ENCODE measurements around the gene CSNK1G2. TPM values are rescaled to one million over a fixed set of nuclear protein-coding genes. Genes with fewer than 3 reads are reported as not detected.

CSNK1G2 gene
- total RNA-seq, 1 experiment from 2014 or later, result 78.0 TPM

GRCh38 chr19:1959928-1960589, 19.1 kb downstream of the CSNK1G2 start:
- Histone ChIP-seq H3K36me3 (no peaks in the 10 kb centered on the region; the same call in 1 of the 2 replicates), H3K4me1 (no peaks in the 10 kb centered on the region), H3K9me3 (replicated peaks) (no peaks in the 10 kb centered on the region), H3K27me3 (no peaks in the 10 kb centered on the region), H3K4me3 (no peak overlapping the region), H3K27ac (no peak overlapping the region)
- DNase-seq, result no peak

DNA sequence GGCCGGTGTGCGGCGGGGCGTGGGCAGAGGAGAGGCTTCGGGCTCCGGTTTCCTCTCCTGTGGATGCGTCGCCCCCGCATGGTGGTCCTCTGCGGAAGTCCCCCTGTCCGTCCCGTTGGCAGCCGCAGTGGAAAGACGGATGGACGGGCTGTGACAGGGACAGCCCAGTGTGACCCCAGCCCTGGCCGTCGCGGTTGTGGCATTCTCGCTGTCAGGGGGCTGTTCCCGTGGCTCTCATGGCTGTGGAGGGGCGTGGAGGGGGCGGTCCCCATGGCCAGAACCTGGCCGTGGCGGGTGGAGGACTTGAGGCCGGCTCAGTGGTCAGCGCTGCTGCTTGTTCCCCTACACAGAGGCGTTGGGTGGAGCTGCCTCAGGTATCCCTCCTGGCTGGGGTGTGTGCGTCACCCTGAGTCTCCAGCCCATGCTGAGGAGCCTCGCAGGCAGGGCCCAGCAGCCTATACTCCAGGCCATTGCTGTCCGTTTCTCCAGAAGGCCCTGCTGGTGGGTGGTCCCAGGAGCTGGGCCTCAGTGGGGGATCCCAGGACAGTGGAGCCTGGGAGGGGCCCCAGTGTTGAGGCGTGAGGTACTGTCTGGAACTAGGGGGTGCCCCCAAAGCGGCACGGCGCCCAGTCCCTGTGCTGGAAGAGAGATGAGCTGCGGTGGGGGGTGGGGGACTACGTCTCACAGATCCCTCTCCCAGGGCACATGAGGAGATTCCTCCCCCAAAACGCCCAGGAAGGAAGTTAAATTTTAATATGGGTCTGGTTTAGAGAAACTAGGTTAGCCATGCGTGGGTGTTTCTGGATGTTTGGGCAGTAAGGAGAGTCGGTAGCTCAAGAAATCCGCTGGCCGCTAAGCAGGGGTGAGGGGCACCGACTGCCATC, 20.3 kb downstream of the CSNK1G2 start:
- Histone ChIP-seq H3K27me3 (no peaks in the 10 kb centered on the region), H3K4me3 (no peak overlapping the region), H3K27ac (no peak overlapping the region), H3K4me1 (no peaks in the 10 kb centered on the region), H3K36me3 (no peaks in the 10 kb centered on the region; the same call in 1 of the 2 replicates), H3K9me3 (replicated peaks) (no peaks in the 10 kb centered on the region)
- DNase-seq, result no peak

- Histone ChIP-seq H3K4me3 (no peak overlapping the region), H3K27me3 (no peaks in the 10 kb centered on the region), H3K4me1 (no peaks in the 10 kb centered on the region), H3K9me3 (replicated peaks) (no peaks in the 10 kb centered on the region), H3K27ac (no peak overlapping the region), H3K36me3 (no peaks in the 10 kb centered on the region; the same call in 1 of the 2 replicates)
- DNase-seq, result no peak
Observed at GRCh38 chr19:1962674-1963073, 21.7 kb downstream of the CSNK1G2 start.

DNA sequence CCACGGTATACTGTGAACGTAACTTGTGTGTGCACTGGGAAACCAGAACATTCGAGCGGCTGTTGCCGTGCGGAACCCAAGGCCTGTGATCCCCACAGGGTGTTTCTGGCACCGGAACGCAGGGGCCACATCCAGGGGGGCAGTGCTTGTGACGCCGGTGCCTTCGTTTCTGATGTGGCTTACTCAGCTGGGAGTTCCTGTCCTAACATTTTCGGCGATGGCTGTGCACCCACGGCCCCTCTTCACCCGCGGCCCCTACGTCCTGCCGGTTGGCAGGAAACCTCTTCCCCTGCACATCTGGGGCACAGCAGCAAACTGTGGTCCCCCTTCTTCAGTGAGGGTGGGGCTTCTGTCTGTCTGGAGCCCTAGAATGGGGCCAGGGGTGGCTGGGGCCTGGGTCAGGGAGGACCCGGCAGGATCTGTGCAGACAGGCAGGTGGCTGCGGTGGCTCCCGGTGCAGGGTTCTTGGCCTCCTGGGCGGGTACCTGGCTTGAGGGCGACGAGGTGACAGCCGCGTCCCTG, 26.2 kb downstream of the CSNK1G2 start:
- H3K9me3 ChIP-seq (replicated peaks), result no peaks in the 10 kb centered on the region
- no peak overlapping the region for H3K4me3 ChIP-seq
- H3K4me1 ChIP-seq, result no peaks in the 10 kb centered on the region
- H3K36me3 ChIP-seq, result no peaks in the 10 kb centered on the region; the same call in 1 of the 2 replicates
- no peak for DNase-seq
- H3K27ac ChIP-seq, result no peak overlapping the region
- no peaks in the 10 kb centered on the region for H3K27me3 ChIP-seq

DNA sequence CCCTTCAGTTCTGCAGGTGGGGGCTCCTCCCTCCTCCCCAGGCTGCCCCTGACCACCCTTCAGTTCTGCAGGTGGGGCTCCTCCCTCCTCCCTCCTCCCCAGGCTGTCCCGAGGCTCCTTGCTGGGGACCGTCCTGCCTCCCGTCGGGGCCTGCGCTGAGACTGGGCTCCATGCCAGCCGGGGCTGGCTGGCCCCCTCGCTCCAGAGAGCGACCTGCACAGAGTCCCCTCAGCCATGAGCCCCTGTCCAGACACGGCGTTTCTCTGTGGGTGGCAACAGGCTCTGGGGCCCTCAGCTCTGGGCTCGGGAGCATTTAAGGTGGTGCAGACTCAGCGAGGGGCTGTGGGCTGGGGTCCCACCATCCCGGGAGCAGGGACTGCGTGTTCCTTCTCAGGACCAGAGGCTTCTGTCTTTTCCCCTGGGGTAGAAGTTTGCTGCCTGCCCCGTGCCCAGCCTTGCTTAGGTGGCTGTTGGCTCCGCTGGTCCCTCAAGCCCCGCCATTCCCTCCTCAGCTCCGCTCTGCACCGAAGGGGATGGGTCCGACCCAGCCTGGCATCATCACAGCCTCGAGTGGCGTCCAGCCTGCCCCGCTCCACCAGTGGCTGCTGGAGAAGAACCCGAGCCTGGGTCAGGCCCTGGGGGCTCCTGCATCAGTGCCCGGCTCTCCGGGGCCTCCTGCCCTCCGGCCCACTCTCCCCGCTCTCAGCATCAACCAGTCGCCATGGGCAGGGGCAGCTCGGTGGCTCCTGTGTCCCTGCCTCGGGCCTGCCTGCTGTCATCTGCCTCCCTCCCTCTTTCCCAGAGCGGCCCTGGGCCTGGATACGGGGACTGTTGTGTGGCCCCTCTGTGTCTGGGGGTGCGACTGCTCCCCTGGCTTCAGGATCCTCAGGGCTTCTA, 27.6 kb downstream of the CSNK1G2 start:
- Histone ChIP-seq H3K4me1 (no peaks in the 10 kb centered on the region), H3K27ac (no peak overlapping the region), H3K27me3 (no peaks in the 10 kb centered on the region), H3K9me3 (replicated peaks) (no peaks in the 10 kb centered on the region), H3K4me3 (no peak overlapping the region), H3K36me3 (no peaks in the 10 kb centered on the region; the same call in 1 of the 2 replicates)
- no peak for DNase-seq

DNA sequence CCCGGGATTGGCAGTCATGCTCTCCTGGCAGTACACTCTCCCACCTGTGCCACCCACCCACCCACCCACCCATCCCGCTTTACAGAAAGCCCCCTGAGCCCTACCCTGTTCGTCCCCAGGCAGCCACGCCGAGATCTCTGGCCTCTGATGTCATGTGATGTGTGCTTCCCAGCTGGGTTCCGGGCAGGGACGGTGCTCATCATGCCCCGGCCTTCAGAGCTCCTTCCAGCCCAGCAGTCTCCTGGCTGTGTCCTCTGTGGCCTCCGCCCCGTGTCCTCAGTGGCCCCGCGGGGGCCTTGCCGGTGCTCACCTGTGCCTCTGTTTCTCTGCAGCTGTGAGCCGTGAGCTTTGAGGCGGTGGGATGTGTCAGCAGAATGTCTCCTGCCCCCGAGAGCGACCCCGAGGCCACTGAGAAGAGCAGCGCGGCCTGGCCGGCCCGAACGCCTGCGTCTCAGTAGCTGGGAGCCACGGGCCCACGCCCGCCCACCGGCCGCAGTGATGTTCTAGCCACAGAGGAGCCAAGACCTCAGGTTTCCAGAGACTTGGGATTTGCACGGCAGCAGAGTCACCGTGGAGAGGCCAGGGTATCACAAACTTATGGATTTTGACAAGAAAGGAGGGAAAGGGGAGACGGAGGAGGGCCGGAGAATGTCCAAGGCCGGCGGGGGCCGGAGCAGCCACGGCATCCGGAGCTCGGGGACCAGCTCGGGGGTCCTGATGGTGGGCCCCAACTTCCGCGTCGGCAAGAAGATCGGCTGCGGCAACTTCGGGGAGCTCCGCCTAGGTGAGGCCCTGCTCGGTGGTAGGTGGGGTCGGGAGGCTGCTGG, 28.4 kb downstream of the CSNK1G2 start:
- Histone ChIP-seq H3K4me3 (no peak overlapping the region), H3K4me1 (no peaks in the 10 kb centered on the region)

GRCh38 chr19:1970003-1970805, 29.2 kb downstream of the CSNK1G2 start:
- Histone ChIP-seq H3K9me3 (replicated peaks) (no peaks in the 10 kb centered on the region), H3K4me1 (no peaks in the 10 kb centered on the region), H3K27me3 (no peaks in the 10 kb centered on the region), H3K4me3 (no peak overlapping the region), H3K36me3 (peaks cover 7% of the 10 kb centered on the region), H3K27ac (no peak overlapping the region)
- no peak for DNase-seq

More for the DNA sequence above, 28.4 kb downstream of the CSNK1G2 start:
- Histone ChIP-seq H3K36me3 (peaks cover under 1% of the 10 kb centered on the region; the same call in 1 of the 2 replicates), H3K27me3 (no peaks in the 10 kb centered on the region), H3K27ac (no peak overlapping the region), H3K9me3 (replicated peaks) (no peaks in the 10 kb centered on the region)
- no peak for DNase-seq

GRCh38 chr19:1970806-1971502, 30.0 kb downstream of the CSNK1G2 start:
- no peak overlapping the region for H3K4me3 ChIP-seq
- no peaks in the 10 kb centered on the region for H3K27me3 ChIP-seq
- H3K36me3 ChIP-seq, result peaks cover 13% of the 10 kb centered on the region
- no peak overlapping the region for H3K27ac ChIP-seq
- no peaks in the 10 kb centered on the region for H3K4me1 ChIP-seq
- no peak for DNase-seq
- no peaks in the 10 kb centered on the region for H3K9me3 ChIP-seq (replicated peaks)

- peaks cover 21% of the 10 kb centered on the region for H3K36me3 ChIP-seq
- H3K4me3 ChIP-seq, result no peak overlapping the region
- H3K4me1 ChIP-seq, result no peaks in the 10 kb centered on the region
- DNase-seq, result no peak
- H3K27ac ChIP-seq, result no peak overlapping the region
- no peaks in the 10 kb centered on the region for H3K9me3 ChIP-seq (replicated peaks)
- no peaks in the 10 kb centered on the region for H3K27me3 ChIP-seq
Observed at GRCh38 chr19:1974381-1975161, 33.6 kb downstream of the CSNK1G2 start.

DNA sequence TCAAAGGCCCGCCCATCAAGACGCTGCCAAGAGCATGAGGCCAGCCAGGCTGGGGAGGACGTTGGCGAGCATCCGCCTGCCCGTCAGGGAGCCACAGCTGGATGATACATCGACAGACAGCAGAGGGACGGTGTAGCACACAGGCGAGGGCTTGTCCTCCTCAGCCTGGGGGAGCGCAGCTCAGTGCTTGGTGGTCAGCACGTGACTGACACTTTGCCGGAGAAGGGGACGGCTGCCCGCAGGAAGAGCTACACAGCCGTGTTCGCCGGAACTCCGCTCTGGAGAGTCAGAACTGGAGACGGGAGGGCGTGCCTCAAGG, 34.1 kb downstream of the CSNK1G2 start:
- Histone ChIP-seq H3K27me3 (no peaks in the 10 kb centered on the region), H3K36me3 (peaks cover 23% of the 10 kb centered on the region), H3K27ac (no peak overlapping the region), H3K4me3 (no peak overlapping the region), H3K9me3 (replicated peaks) (no peaks in the 10 kb centered on the region), H3K4me1 (no peaks in the 10 kb centered on the region)
- no peak for DNase-seq

DNA sequence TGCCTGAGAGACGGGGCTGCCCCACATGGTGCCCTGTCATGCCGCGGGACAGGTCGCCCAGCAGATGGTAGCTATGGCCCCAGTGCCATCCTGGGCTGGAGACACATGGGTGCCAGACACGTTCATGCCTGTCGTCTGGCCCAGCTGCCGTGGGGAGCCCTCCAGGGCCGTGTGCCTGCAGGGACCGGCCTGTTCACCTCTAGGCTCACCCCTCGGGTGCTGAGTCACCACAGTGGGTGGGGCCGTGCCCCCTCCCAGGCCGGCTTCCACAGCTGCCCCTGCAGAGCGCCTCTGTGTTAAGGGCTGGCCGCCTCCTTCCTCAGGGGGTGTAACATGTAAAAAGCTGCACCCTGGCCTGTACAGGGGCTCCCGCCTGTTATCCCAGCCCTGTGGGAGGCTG, 36.1 kb downstream of the CSNK1G2 start:
- DNase-seq, result no peak
- Histone ChIP-seq H3K36me3 (peaks cover 32% of the 10 kb centered on the region), H3K4me1 (no peaks in the 10 kb centered on the region), H3K4me3 (no peak overlapping the region), H3K27me3 (no peaks in the 10 kb centered on the region), H3K9me3 (replicated peaks) (no peaks in the 10 kb centered on the region), H3K27ac (no peak overlapping the region)

GRCh38 chr19:1978346-1978894, 37.4 kb downstream of the CSNK1G2 start:
- Histone ChIP-seq H3K9me3 (replicated peaks) (no peaks in the 10 kb centered on the region), H3K27me3 (no peaks in the 10 kb centered on the region), H3K4me1 (no peaks in the 10 kb centered on the region), H3K36me3 (peaks cover 33% of the 10 kb centered on the region), H3K27ac (no peak overlapping the region), H3K4me3 (no peak overlapping the region)
- DNase-seq, result no peak
